Effector memory CD4-positive, alpha-beta T cell (primary cell): ENCODE data around the gene CFAP298.
A peak's percentile ranks its signal among the peaks of the same experiment; 100 is the strongest.
"Not testable (repeated sequence)": the region's sequence is repeated elsewhere in the genome, so short reads cannot be mapped to it uniquely, and the experiment has no call there.

ENCODE experiments used
- DNase-seq, 3 donors: peaks; one replicate each; pipeline ENCODE4 v3.0.0-alpha.2; 2020
- H3K27ac ChIP-seq: 2 replicates; pipeline ENCODE4 v1.7.0; 2013; ENCODE audit warnings: mild to moderate bottlenecking, low read length, moderate library complexity; ENCODE audit not compliant: insufficient read depth, poor library complexity, severe bottlenecking
- H3K27me3 ChIP-seq: replicated peaks from 2 replicates; pipeline ENCODE4 v1.7.0; 2013; ENCODE audit warnings: mild to moderate bottlenecking, low read length; ENCODE audit not compliant: insufficient read depth, control insufficient read depth, poor library complexity, severe bottlenecking
- H3K36me3 ChIP-seq: 2 replicates; pipeline ENCODE4 v1.7.0; 2013; ENCODE audit warnings: mild to moderate bottlenecking, low read length, moderate library complexity; ENCODE audit not compliant: control insufficient read depth, insufficient read depth
- H3K4me1 ChIP-seq: 2 replicates; pipeline ENCODE4 v1.7.0; 2013; ENCODE audit warnings: low read length, mild to moderate bottlenecking; ENCODE audit not compliant: control insufficient read depth, insufficient read depth, poor library complexity, severe bottlenecking
- H3K4me3 ChIP-seq: 2 replicates; pipeline ENCODE4 v1.7.0; 2013; ENCODE audit warnings: low read length, low read depth, mild to moderate bottlenecking; ENCODE audit not compliant: insufficient read depth, poor library complexity, severe bottlenecking
- H3K9me3 ChIP-seq: 2 replicates; pipeline ENCODE4 v1.7.0; 2013; ENCODE audit warnings: mild to moderate bottlenecking, low read length, moderate library complexity; ENCODE audit not compliant: control insufficient read depth

The CFAP298 gene

GRCh38 chr21:32569261-32570230, 42.6 kb downstream of the CFAP298 start:
- H3K27ac ChIP-seq = peak overlapping the region; percentile 71
- H3K36me3 ChIP-seq = no peaks in the 10 kb centered on the region

GRCh38 chr21:32567626-32568025, 44.6 kb downstream of the CFAP298 start:
- Histone ChIP-seq H3K4me1 (no peaks in the 10 kb centered on the region), H3K36me3 (no peaks in the 10 kb centered on the region), H3K9me3 (no peaks in the 10 kb centered on the region), H3K27ac (no peak overlapping the region), H3K4me3 (no peak overlapping the region), H3K27me3 (no peaks in the 10 kb centered on the region)
- no peak for DNase-seq

More at GRCh38 chr21:32569261-32570230, 42.6 kb downstream of the CFAP298 start:
- Histone ChIP-seq H3K4me3 (peak overlapping the region; percentile 66), H3K9me3 (no peaks in the 10 kb centered on the region), H3K4me1 (no peaks in the 10 kb centered on the region), H3K27me3 (no peaks in the 10 kb centered on the region)
- peak; percentile 67 to 73 (median 72) for DNase-seq

- Histone ChIP-seq H3K36me3 (no peaks in the 10 kb centered on the region), H3K9me3 (no peaks in the 10 kb centered on the region), H3K4me1 (no peaks in the 10 kb centered on the region), H3K4me3 (no peak overlapping the region), H3K27me3 (no peaks in the 10 kb centered on the region), H3K27ac (no peak overlapping the region)
- DNase-seq = no peak
Observed at GRCh38 chr21:32566741-32567389, 45.3 kb downstream of the CFAP298 start.

GRCh38 chr21:32565856-32566465, 46.2 kb downstream of the CFAP298 start:
- DNase-seq = no peak
- no peak overlapping the region for H3K4me3 ChIP-seq
- no peak overlapping the region for H3K27ac ChIP-seq
- H3K4me1 ChIP-seq = no peaks in the 10 kb centered on the region
- H3K27me3 ChIP-seq = no peaks in the 10 kb centered on the region
- H3K9me3 ChIP-seq = no peaks in the 10 kb centered on the region
- no peaks in the 10 kb centered on the region for H3K36me3 ChIP-seq

- Histone ChIP-seq H3K27me3 (no peaks in the 10 kb centered on the region), H3K27ac (no peak overlapping the region), H3K9me3 (no peaks in the 10 kb centered on the region), H3K4me1 (no peaks in the 10 kb centered on the region), H3K36me3 (no peaks in the 10 kb centered on the region), H3K4me3 (no peak overlapping the region)
- no peak for DNase-seq
Observed at GRCh38 chr21:32562915-32563314, 49.3 kb downstream of the CFAP298 start.

GRCh38 chr21:32562426-32562825, 49.8 kb downstream of the CFAP298 start:
- no peaks in the 10 kb centered on the region for H3K27me3 ChIP-seq
- H3K4me3 ChIP-seq = no peak overlapping the region
- no peak for DNase-seq
- H3K4me1 ChIP-seq = no peaks in the 10 kb centered on the region
- H3K9me3 ChIP-seq = no peaks in the 10 kb centered on the region
- no peaks in the 10 kb centered on the region for H3K36me3 ChIP-seq
- no peak overlapping the region for H3K27ac ChIP-seq

- not testable (repeated sequence) for DNase-seq
Observed at GRCh38 chr21:32561476-32561875, 50.7 kb downstream of the CFAP298 start.

GRCh38 chr21:32560896-32561295, 51.3 kb downstream of the CFAP298 start:
- no peak for DNase-seq
- no peaks in the 10 kb centered on the region for H3K27me3 ChIP-seq
- no peak overlapping the region for H3K27ac ChIP-seq
- no peaks in the 10 kb centered on the region for H3K36me3 ChIP-seq
- no peaks in the 10 kb centered on the region for H3K4me1 ChIP-seq
- no peak overlapping the region for H3K4me3 ChIP-seq
- H3K9me3 ChIP-seq = no peaks in the 10 kb centered on the region

More at GRCh38 chr21:32561476-32561875, 50.7 kb downstream of the CFAP298 start:
- H3K4me3 ChIP-seq, H3K27me3 ChIP-seq, H3K4me1 ChIP-seq, H3K9me3 ChIP-seq, H3K36me3 ChIP-seq, H3K27ac ChIP-seq: not testable (repeated sequence)

GRCh38 chr21:32559006-32559610, 53.1 kb downstream of the CFAP298 start:
- Histone ChIP-seq H3K27me3 (no peaks in the 10 kb centered on the region), H3K4me3 (no peak overlapping the region), H3K4me1 (no peaks in the 10 kb centered on the region), H3K27ac (no peak overlapping the region), H3K36me3 (no peaks in the 10 kb centered on the region), H3K9me3 (no peaks in the 10 kb centered on the region)
- DNase-seq = no peak
